H9 (cell line): ENCODE measurements around the gene PLEKHG3. TPM values are rescaled to one million over a fixed set of nuclear protein-coding genes. Genes with fewer than 3 reads are reported as not detected.

Experiments used
- DNase-seq: peaks from one replicate; pipeline ENCODE4 v3.0.0-alpha.2; 2017
- H2AFZ ChIP-seq: one replicate; pipeline ENCODE4 v1.6.1; 2013; ENCODE audit warnings: mild to moderate bottlenecking, low read length, control low read depth, moderate library complexity
- H2AK5ac ChIP-seq: 2 replicates; pipeline ENCODE4 v1.6.1; 2013; ENCODE audit warnings: low read length, control low read depth, mixed read lengths; ENCODE audit not compliant: insufficient read length
- H2BK120ac ChIP-seq: one replicate; pipeline ENCODE4 v1.6.1; 2013; ENCODE audit warnings: low read depth, mild to moderate bottlenecking, low read length, control low read depth, inconsistent platforms; ENCODE audit not compliant: poor library complexity, severe bottlenecking
- H2BK12ac ChIP-seq: 2 replicates; pipeline ENCODE4 v1.6.1; 2013; ENCODE audit warnings: low read length, control low read depth, mixed read lengths, low read depth; ENCODE audit not compliant: insufficient read length
- H2BK15ac ChIP-seq: 2 replicates; pipeline ENCODE4 v1.6.1; 2013; ENCODE audit warnings: low read depth, low read length, control low read depth
- H2BK20ac ChIP-seq: one replicate; pipeline ENCODE4 v1.6.1; 2013; ENCODE audit warnings: low read depth, mild to moderate bottlenecking, low read length, control low read depth, inconsistent platforms; ENCODE audit not compliant: poor library complexity, severe bottlenecking
- H2BK5ac ChIP-seq: 2 replicates; pipeline ENCODE4 v1.6.1; 2013; ENCODE audit warnings: low read length, control low read depth, mixed read lengths; ENCODE audit not compliant: insufficient read length
- H3K14ac ChIP-seq: 2 replicates; pipeline ENCODE4 v1.6.1; 2013; ENCODE audit warnings: low read length, control low read depth; ENCODE audit not compliant: insufficient read depth
- H3K18ac ChIP-seq: 2 replicates; pipeline ENCODE4 v1.6.1; 2013; ENCODE audit warnings: low read depth, mild to moderate bottlenecking, mixed read lengths, low read length, control low read depth; ENCODE audit not compliant: insufficient read length
- H3K23ac ChIP-seq: 2 replicates; pipeline ENCODE4 v1.6.1; 2013; ENCODE audit warnings: low read length, control low read depth, mixed read lengths, low read depth; ENCODE audit not compliant: insufficient read length
- H3K23me2 ChIP-seq: 2 replicates; pipeline ENCODE4 v1.6.1; 2013; ENCODE audit warnings: low read depth, mild to moderate bottlenecking, mixed read lengths, low read length, control low read depth; ENCODE audit not compliant: insufficient read length, poor library complexity, severe bottlenecking
- H3K27ac ChIP-seq: 2 replicates; pipeline ENCODE4 v1.5.1; 2013; ENCODE audit warnings: low read length, control low read depth, mixed read lengths, low read depth; ENCODE audit not compliant: insufficient read length
- H3K27me3 ChIP-seq: 2 replicates; pipeline ENCODE4 v1.6.1; 2013; ENCODE audit warnings: low read length, control low read depth, inconsistent platforms; ENCODE audit not compliant: insufficient read depth
- H3K4ac ChIP-seq: 2 replicates; pipeline ENCODE4 v1.6.1; 2013; ENCODE audit warnings: low read depth, mild to moderate bottlenecking, control low read depth, inconsistent platforms, low read length, moderate library complexity
- H3K4me1 ChIP-seq: 2 replicates; pipeline ENCODE4 v1.6.1; 2013; ENCODE audit warnings: low read length, control low read depth, inconsistent platforms; ENCODE audit not compliant: insufficient read depth
- H3K4me2 ChIP-seq: 2 replicates; pipeline ENCODE4 v1.6.1; 2013; ENCODE audit warnings: low read length, control low read depth, mixed read lengths; ENCODE audit not compliant: insufficient read length, insufficient read depth
- H3K56ac ChIP-seq: 2 replicates; pipeline ENCODE4 v1.6.1; 2013; ENCODE audit warnings: low read depth, mild to moderate bottlenecking, mixed read lengths, low read length, control low read depth; ENCODE audit not compliant: insufficient read length
- H3K79me1 ChIP-seq: 2 replicates; pipeline ENCODE4 v1.6.1; 2013; ENCODE audit warnings: low read depth, mild to moderate bottlenecking, moderate library complexity, low read length, control low read depth, inconsistent platforms; ENCODE audit not compliant: insufficient read depth, poor library complexity, severe bottlenecking
- H3K79me2 ChIP-seq: 2 replicates; pipeline ENCODE4 v1.6.1; 2013; ENCODE audit warnings: low read length, control low read depth, inconsistent platforms; ENCODE audit not compliant: insufficient read depth
- H3K9ac ChIP-seq: 2 replicates; pipeline ENCODE4 v1.6.1; 2013; ENCODE audit warnings: low read length, control low read depth, mixed read lengths; ENCODE audit not compliant: insufficient read length; ENCODE audit errors: extremely low read depth
- H3K9me3 ChIP-seq: one replicate; pipeline ENCODE4 v1.6.1; 2013; ENCODE audit warnings: low read depth, low read length, inconsistent platforms; ENCODE audit not compliant: control insufficient read depth
- H3T11ph ChIP-seq: one replicate; pipeline ENCODE4 v1.6.1; 2013; ENCODE audit warnings: mild to moderate bottlenecking, low read length, control low read depth, inconsistent platforms
- H4K20me1 ChIP-seq: one replicate; pipeline ENCODE4 v1.6.1; 2013; ENCODE audit not compliant: control insufficient read depth, insufficient read length, insufficient read depth
- H4K5ac ChIP-seq: 2 replicates; pipeline ENCODE4 v1.6.1; 2013; ENCODE audit warnings: low read depth, mild to moderate bottlenecking, mixed read lengths, low read length, control low read depth; ENCODE audit not compliant: insufficient read length
- H4K8ac ChIP-seq: replicated peaks from 2 replicates; pipeline ENCODE4 v1.6.1; 2013; ENCODE audit warnings: low read length, control low read depth, mixed read lengths, low read depth; ENCODE audit not compliant: insufficient read length
- H4K91ac ChIP-seq: 2 replicates; pipeline ENCODE4 v1.6.1; 2013; ENCODE audit warnings: low read depth, mild to moderate bottlenecking, moderate library complexity, mixed read lengths, low read length, control low read depth; ENCODE audit not compliant: insufficient read length
- H3K27ac Mint-ChIP-seq, 3 experiments: 2 replicates in 2 of 3; 3 replicates in 1 of 3; pipeline ENCODE4 v1.8.0; 2020 to 2021; ENCODE audit warnings: mixed read lengths in 3 of 3, mild to moderate bottlenecking in 1 of 3, moderate library complexity in 1 of 3
- H3K27me3 Mint-ChIP-seq: 2 replicates; pipeline ENCODE4 v1.8.0; 2021; ENCODE audit warnings: low read depth, mild to moderate bottlenecking, moderate library complexity, mixed read lengths
- H3K36me3 Mint-ChIP-seq, 3 experiments: 2 replicates in 2 of 3; 3 replicates in 1 of 3; pipeline ENCODE4 v1.8.0; 2020 to 2021; ENCODE audit warnings: low read depth in 3 of 3, mixed read lengths in 3 of 3; ENCODE audit not compliant: insufficient read depth in 1 of 3
- H3K4me1 Mint-ChIP-seq, 2 experiments: 2 replicates each; pipeline ENCODE4 v1.8.0; 2020; ENCODE audit warnings: mixed read lengths in 2 of 2
- H3K4me3 Mint-ChIP-seq, 2 experiments: 2 replicates in 1 of 2; 3 replicates in 1 of 2; pipeline ENCODE4 v1.8.0; 2020 to 2021; ENCODE audit warnings: mild to moderate bottlenecking in 2 of 2, mixed read lengths in 2 of 2, moderate library complexity in 1 of 2
- H3K9me3 Mint-ChIP-seq, 2 experiments: 2 replicates in 1 of 2; 3 replicates in 1 of 2; pipeline ENCODE4 v1.8.0; 2020; ENCODE audit warnings: mild to moderate bottlenecking in 2 of 2, mixed read lengths in 2 of 2, moderate library complexity in 1 of 2
- WGBS: extraction: QIAGEN DNeasy Blood & Tissue Kit; methylation state at CpG from one replicate; pipeline ENCODE4 v1.1.7; 2013; ENCODE audit warnings: missing lambda C conversion rate, low lambda C conversion rate, mixed read lengths; ENCODE audit not compliant: insufficient read length; ENCODE audit errors: extremely low coverage; 5-methylcytosine and 5-hydroxymethylcytosine counted together
- total RNA-seq: library from RNA; stranded (reverse); gene quantifications from 2 replicates; pipeline ENCODE4 v1.2.1, GENCODE V29; 2021
- TF ChIP-seq, protein P1 (sequence below): fragments of 200-600 bp; sonication (generic); conservative IDR thresholded peaks from 3 replicates; pipeline ENCODE4 v1.8.0; 2021; ENCODE audit warnings: antibody characterized with exemption, mild to moderate bottlenecking

PLEKHG3 gene
- total RNA-seq, 1 experiment from 2014 or later: 48.5 TPM

DNA sequence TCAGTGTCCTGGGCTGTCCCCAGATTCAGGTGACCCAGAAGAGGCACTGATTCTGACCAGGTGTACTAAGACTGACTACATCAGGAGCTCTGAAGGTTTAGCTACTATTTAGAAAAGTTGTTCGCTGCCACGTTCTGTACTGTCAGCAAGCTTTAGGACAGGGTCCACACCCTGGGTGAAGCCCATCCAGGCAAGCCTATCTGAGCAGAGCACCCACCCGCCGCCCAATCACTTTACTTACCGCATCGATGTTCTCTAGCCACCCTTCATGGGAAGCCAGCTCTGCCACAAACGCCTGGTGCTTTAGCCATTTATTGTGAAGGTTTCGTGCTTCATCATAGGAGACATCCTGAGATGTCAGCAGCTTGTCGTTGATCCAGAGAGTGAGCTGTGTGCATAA lies 79.8 kb downstream of the PLEKHG3 start:
- no peak overlapping the region for H3K4ac ChIP-seq
- H2AK5ac ChIP-seq: no peak overlapping the region
- no peak overlapping the region for H2AFZ ChIP-seq
- H3K4me2 ChIP-seq: no peak overlapping the region
- H3K56ac ChIP-seq: no peak overlapping the region
- no peak overlapping the region for H4K5ac ChIP-seq
- peaks cover 3% of the 10 kb centered on the region; the same call in 1 of the 2 replicates for H3K27me3 Mint-ChIP-seq
- no peaks in the 10 kb centered on the region for H3K23me2 ChIP-seq
- no peak overlapping the region for H3K9ac ChIP-seq
- no peak overlapping the region for H4K8ac ChIP-seq
- H4K91ac ChIP-seq: no peak overlapping the region
- H3K4me3 Mint-ChIP-seq: no peak overlapping the region
- peaks cover 4% of the 10 kb centered on the region for H4K20me1 ChIP-seq
- no peak overlapping the region for H3K23ac ChIP-seq
- no peak overlapping the region for H2BK5ac ChIP-seq
- no peaks in the 10 kb centered on the region for H3K79me2 ChIP-seq
- no peak overlapping the region for H3K14ac ChIP-seq
- H3K4me1 Mint-ChIP-seq: peaks cover 0 to 4% of the 10 kb centered on the region in 2 experiments; a peak in 1 of 4 replicates
- no peaks in the 10 kb centered on the region for H3K36me3 Mint-ChIP-seq
- H3K27me3 ChIP-seq: no peaks in the 10 kb centered on the region
- TF ChIP-seq, protein P1, sequence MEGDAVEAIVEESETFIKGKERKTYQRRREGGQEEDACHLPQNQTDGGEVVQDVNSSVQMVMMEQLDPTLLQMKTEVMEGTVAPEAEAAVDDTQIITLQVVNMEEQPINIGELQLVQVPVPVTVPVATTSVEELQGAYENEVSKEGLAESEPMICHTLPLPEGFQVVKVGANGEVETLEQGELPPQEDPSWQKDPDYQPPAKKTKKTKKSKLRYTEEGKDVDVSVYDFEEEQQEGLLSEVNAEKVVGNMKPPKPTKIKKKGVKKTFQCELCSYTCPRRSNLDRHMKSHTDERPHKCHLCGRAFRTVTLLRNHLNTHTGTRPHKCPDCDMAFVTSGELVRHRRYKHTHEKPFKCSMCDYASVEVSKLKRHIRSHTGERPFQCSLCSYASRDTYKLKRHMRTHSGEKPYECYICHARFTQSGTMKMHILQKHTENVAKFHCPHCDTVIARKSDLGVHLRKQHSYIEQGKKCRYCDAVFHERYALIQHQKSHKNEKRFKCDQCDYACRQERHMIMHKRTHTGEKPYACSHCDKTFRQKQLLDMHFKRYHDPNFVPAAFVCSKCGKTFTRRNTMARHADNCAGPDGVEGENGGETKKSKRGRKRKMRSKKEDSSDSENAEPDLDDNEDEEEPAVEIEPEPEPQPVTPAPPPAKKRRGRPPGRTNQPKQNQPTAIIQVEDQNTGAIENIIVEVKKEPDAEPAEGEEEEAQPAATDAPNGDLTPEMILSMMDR: no peak
- no CpG with 5 or more reads among the region's 9 CpGs for WGBS
- no peaks in the 10 kb centered on the region for H3K9me3 Mint-ChIP-seq
- H3K4me1 ChIP-seq: no peaks in the 10 kb centered on the region
- no peak overlapping the region for H2BK15ac ChIP-seq
- DNase-seq: no peak
- no peak overlapping the region for H3T11ph ChIP-seq
- H3K27ac Mint-ChIP-seq: no peak overlapping the region
- H3K9me3 ChIP-seq: no peaks in the 10 kb centered on the region
- H3K27ac ChIP-seq: no peak overlapping the region
- H3K79me1 ChIP-seq: no peaks in the 10 kb centered on the region
- H2BK20ac ChIP-seq: no peak overlapping the region
- no peak overlapping the region for H2BK120ac ChIP-seq
- no peak overlapping the region for H2BK12ac ChIP-seq
- no peak overlapping the region for H3K18ac ChIP-seq
